ENCODE data around the gene SNAPC2.
"Not testable (repeated sequence)": the region's sequence is repeated elsewhere in the genome, so short reads cannot be mapped to it uniquely, and the experiment has no call there.

Gene SNAPC2

DNA sequence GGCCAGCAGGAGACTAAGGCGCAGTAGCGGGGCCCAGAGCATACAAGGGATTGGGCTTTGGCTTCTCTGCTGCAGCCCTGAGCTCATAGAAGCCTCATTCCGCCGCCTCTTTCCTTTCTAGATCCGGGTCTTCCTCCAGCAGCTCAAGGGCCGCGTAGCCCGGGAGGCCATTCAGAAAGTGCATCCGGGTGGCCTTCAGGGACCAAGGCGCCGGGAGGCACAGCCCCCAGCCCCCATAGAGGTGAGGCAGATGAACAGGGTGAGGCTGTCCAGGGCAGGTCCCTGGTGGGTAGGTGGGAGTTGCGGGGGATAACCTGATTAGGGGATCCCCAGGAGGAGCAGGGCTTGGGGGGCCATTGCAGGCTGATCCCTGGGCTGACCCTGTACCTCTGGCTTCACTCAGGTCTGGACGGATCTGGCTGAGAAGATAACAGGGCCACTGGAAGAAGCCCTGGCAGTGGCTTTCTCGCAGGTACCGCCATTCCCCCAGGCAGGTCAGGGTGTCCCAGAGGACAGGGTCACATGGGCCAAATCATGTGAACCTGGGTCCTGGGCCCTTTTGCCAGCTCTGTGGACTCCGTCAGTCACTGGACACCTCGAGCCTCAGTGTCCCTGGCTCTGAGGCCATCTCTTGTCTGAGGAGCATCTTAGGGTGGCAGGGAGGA is 1.3 kb downstream of the SNAPC2 start:
- DNase-seq (ENCODE audit: low spot score): no peak

DNA sequence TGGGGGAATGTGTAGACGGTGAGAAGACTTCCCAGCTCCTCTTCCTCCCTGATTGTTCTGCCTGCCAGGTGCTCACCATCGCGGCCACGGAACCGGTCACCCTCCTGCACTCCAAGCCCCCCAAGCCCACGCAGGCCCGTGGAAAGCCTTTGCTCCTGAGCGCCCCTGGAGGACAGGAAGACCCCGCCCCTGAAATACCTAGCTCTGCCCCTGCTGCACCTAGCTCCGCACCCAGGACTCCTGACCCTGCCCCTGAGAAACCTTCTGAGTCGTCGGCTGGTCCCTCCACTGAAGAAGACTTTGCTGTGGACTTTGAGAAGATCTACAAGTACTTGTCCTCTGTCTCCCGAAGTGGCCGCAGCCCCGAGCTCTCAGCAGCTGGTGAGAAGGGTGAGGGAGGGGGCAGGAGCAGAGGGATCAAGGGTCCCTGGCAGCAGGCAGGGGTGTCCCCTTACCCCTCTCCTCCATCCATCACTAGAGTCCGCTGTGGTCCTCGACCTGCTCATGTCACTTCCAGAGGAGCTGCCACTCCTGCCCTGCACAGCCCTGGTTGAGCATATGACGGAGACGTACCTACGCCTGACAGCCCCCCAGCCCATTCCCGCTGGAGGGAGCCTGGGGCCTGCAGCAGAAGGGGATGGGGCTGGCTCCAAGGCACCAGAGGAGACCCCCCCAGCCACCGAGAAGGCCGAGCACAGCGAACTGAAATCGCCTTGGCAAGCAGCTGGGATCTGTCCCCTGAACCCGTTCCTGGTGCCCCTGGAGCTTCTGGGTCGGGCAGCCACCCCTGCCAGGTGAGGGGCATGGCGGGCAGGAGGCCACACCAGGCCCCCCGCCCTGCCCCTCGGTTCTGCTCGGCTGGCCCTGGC is 2.1 kb downstream of the SNAPC2 start:
- DNase-seq (ENCODE audit: low spot score): no peak

DNA sequence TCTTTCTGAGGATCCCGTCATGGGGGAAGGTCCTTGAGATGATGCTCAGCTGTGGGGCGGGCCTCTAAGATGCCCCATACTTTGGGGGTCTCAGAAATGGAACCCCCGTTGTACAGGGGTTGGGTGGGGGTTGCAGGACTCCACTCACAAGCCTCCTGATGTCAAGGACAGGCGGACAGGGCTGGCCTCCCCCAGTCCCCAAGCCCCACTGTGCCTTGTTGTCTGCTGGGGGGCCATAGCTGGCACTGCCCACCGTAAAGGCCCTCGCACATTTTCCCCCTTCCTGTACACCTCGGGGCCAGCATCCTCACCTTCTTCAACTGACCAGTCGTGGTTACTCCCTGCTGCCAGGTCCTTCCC is 2.7 kb downstream of the SNAPC2 start:
- DNase-seq (ENCODE audit: low spot score): no peak

DNA sequence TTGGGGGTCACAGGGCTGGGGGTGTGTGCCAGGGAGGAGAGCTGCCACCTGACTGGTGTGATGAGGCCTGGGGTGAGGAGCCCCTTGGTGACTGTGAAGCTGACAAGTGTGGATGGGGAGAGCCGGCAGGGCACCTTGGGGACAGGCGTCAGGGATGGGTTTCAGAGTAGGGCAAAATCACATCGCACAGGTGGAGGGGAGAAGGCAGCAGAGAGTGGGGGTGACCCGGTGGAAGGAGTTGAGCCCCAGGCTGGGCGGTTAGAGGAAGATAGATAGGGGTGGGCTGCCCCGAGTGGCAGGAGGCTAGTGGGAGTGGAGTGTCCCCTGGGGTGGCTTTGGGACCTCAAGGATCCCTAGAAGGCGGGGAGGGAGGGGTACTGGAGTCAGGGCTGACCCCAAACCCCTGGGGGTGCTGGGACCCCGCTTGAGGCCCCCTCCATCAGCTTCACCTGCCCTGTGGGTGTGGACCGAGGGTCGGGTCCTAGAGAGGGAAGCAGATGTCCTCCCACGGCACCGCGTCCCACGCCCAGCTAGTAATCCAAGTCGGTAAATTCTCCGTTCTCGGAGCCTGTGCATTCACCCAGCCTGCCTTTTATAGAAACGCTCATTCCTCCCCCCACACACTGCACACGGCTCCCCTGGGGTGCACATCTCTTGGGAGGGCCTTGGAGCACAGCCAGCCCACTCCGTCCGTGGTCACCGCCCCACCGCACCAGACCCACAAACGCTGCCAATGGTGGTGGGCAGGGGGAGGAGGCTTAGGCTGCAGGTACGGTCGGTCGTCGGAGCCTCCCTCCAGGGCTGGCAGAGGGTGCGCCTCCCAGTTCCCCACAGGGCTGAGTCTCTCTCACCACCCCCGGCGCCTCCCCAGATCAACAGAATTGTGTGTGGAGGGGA is 3.4 kb downstream of the SNAPC2 start:
- DNase-seq (ENCODE audit: low spot score): no peak

DNA sequence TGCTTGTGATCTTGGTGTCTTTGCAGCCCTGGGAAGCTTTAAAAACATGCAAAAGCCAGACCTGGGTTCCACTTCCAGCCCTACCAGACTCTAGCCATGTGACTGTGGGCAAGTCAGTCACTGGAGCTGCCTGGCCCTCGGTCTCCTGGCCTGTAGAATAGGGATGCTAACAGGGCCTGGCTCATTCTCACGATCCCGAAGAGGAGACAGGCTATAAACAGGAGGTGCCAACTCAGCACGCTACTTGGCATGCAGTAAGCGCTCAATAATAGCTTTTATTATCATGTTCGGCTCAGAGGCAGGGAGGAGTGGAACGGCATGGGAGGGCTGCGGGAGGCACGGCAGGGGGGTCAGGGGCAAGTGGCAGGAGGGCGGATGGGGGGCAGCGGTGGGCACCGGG is 4.1 kb downstream of the SNAPC2 start:
- no peak for DNase-seq (ENCODE audit: low spot score)

DNA sequence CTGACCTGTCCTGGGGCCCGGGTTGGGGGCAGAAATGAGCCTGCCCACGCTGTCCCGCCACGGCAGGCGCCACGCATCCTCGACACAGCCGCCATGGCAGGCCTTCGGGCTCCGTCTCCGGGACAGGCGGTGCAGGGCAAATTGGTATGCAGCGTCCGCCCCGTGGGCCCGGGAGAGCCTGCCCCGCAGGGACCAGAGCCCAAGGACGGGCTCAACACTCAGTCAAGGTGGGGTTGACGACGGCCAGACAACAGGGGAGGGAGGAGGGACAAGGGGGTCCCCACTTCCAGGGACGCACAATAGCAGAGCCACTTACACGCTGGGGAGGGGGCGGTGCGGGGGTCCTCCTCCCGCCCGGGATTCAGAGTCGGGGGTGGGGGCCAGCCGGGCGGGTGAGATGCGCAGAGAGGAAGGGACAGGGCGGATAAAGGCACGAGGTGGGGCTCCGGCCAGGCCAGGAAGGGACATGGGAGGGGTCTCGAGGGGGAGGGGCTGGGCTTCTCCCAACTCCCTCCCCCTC is 4.6 kb downstream of the SNAPC2 start:
- DNase-seq (ENCODE audit: low spot score): no peak

DNA sequence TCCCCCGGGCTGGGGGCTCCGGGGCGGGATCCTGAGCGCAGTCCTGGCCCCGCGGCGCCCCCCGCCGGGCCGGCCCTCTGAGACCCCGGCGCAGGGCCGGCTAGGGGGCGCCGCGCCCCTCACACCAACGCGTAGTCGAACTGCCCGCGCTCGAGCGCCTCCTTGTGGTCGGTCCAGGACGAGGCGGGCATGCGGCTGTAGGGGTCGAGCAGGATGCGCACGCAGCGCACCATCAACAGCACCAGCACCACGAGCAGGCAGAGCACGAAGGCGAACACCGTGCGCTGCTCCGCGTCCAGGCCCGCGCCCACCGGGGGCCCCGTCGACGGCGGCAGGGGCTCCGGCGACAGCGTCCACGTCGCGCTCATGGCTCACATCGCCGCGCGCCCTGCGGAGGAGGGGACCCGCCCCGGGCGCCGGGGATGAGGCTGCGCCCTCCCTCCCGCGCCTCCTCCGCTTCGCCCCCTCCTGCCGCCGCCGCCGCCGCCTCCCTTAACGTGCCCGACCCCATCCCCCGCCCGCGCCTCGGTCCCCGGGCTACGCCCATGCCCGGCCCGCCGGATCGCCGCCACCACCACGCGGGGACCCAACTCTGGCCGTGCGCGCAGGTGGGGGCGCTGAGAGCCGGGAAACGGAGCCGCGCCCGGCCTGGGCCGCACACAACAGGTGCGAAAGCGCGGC is 5.2 kb downstream of the SNAPC2 start:
- DNase-seq (ENCODE audit: low spot score): peak; percentile 97

DNA sequence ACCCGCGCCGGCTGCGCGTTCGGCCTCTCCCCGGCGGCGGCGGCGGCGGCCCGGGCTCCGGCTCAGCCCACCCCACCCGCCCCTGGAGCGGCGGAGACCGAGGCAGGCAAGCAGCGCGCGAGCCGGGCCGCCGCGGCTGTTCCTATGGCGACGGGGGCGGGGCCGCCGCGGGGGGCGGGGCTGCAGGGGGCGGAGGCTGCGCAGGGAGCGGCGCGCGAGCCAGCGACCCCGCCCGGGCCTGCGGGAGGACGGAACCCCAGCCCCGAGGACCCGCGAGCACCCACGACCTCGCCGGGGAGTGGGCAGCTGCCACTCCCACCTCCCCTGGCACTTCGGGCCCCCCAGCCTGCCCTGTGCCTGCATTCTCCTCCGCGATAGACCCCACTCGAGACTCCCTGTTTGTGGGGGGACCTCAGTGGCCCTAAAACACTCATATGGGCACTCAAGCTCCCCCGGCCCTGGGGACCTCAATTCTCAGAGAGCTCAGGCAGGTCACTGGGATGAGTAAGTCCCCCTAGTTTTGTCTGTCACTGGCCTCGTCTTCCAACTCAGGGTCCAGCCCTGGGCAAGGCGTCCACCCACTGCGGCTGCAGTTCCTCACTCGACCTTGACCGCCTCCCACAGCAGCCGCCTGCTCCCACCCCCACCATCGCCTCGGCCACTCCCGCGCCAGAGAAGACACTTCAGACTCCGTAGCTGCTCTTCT is 6.0 kb downstream of the SNAPC2 start, which contains the start of gene CTXN1:
Gene CTXN1, minus strand, starts transcription at position 115 of the 706 bp plus-strand sequence. CDS start 597 bp downstream, outside the sequence.
- peak; percentile 79 for DNase-seq (ENCODE audit: low spot score)

DNA sequence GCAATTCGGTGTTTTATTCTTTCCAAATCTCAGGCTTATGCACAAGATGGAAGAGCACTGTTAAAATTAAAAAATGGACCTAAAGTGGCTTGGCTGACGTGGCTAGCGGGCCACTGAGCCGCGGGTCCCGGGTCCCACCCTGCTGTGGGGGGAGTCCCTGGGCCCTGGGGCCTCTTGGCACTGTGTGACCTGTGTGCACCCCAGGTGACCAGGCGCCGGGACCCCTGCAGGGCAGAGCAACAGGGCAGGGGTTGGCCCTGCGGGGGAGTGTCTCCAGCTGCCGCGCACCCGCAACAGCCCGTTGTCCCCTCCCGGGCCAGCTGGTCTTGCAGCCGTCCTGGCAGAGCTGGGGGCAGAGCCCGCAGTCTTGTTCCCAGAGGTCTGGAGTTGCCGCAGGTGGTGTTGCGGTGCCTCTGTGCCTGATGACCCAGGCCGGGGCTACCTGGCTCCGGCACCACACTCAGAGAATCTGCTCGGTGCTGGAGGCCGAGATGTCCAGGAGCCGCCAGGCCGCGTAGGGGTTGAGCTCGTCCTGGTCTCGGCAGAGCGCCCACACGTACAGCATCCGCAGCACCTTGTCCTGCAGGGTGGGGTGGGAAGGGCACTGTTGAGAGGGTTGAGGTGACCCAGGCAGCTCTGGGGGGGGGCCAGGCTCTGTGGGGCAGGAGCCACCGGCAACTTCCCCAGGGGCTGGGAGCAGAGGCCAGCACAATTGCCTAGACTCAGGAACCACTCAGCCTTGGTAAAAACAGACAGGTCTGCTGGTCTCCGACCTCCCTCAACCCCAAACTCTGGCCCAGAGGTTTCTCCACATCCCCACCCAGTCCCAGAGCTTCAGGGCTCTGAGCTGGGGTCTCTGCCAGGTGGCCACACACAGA is 6.8 kb downstream of the SNAPC2 start:
- DNase-seq (ENCODE audit: low spot score): no peak

DNA sequence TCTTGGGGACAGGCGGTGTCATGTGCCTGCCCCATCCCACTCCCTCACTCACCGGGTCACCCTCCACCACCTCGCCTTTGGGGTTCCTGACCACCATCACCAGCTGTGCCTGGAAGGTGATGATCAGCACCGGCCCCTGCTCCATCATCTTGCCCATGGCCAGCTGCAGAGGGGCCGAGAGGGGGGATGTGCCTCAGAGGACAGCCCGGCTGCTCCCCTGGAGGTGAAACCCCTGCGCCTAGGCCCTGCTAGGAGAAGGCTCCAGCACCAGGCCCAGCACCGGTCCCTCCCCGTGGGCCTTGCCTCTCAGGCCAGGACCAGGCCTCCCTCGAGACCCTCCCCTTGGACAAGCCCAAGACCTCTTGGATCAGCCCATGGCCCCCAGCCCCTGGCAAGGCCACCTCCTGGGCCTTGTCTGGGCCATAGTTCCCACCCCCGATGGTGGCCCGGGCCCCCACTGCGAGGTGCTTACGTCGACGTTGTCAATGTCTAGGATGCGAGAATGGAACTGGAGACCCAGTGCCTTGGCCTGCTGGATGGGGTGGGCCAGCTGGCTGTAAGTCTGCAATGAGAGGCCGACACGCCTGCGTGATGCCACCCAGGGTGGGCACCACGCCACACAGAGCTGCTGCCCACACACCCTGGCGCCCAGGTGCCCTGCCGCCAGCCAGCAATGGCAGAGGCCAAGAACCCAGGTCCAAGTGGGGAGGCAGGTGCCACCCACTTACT is 7.6 kb downstream of the SNAPC2 start:
- no peak for DNase-seq (ENCODE audit: low spot score)

DNA sequence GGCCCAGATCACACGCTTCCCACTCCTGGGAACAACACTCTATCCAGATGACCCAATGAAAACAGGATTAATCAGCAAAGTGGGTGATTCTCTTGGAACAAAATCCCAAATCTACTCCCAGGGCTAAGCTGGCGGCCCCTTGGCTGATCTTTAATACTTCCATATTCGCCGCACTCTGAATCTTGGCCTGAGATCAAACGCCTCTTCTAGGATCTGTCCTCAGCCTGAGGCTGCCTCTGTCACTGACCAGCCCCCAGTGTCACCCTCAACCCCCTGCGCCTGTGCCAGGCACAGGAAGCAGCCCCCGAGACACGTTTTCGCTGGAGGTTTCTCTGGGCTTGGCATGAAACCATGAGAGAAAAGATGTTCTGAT is 8.2 kb downstream of the SNAPC2 start:
- no peak for DNase-seq (ENCODE audit: low spot score)

DNA sequence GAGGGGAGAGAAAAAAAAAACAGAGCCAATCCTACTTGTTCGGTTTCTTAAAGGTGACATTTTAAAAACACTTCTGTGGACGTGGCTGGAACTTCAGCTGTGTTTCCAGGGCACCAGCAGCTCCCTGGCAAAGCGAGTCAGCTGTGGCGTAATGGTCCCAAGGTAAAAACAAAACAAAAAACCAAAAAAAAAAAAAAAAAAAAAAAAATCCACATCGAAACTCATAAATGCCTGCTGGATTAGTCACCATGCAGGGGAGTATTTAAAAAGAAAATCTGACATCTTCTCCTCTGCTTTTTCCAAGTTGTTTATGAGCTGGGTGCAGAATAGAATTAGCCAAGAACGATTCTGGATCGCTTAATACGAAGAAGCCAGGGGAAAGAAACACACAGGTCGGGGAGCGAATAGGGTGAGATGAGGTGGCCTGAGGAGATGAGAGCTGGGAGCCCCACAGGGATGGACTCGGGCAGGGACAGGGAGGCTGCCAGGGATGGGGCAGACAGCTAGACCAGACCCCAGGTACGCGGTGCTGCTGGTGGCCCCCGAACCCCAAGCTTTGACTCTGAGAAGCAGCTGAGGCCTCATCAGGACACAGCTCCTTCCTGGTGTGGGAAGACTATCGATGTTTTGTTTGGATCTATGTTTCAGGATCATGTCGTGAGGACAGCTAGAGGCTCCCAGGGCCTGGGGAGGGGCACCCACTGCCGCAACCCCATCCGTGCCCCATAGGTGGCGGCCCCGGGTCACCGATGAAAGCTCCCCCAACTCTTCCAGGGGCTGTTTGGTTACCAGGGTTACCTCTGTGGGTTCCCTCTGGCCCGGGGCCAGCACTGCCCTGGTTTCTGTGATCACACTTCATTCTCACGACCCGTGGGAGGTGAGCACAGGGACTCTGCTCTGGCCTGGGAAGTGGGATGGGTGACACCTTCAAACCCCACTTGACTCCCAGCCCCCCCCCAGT is 8.9 kb downstream of the SNAPC2 start:
- DNase-seq (ENCODE audit: low spot score): peak; percentile 84

DNA sequence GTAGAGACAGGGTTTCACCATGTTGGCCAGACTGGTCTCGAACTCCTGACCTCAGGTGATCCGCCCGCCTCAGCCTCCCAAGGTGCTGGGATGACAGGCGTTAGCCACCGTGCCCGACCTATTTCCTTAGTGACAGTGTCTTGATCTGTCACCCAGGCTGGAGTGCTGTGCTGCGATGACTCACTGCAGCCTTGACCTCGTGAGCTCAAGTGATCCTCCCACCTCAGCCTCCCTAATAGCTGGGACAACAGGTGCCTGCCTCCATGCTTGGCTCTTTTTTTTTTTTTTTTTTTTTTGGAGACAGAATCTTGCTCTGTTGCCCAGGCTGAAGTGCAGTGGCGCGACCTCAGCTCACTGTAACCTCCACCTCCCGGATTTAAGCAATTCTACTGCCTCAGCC is 9.9 kb downstream of the SNAPC2 start:
- not testable (repeated sequence) for DNase-seq (ENCODE audit: low spot score)

DNA sequence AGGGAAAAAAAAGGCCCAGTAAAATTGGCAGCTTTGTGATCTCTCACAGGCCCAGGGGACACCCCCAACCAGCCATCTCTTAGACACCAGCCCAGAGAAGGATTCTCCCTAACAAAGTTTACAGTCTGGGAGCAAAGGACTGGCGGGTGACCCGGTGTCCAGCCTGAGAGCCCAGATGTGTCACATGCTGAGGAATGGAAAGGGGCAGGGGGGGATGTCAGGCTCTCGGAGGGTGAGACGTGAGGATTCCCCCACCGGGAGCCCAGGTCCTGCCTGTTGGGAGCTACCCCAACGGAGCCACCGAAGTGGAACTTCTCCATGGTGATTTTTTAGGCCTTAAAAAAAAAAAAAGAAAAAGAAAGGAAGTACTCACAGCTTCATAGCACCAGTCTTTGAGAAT is 10.6 kb downstream of the SNAPC2 start:
- DNase-seq (ENCODE audit: low spot score): no peak

DNA sequence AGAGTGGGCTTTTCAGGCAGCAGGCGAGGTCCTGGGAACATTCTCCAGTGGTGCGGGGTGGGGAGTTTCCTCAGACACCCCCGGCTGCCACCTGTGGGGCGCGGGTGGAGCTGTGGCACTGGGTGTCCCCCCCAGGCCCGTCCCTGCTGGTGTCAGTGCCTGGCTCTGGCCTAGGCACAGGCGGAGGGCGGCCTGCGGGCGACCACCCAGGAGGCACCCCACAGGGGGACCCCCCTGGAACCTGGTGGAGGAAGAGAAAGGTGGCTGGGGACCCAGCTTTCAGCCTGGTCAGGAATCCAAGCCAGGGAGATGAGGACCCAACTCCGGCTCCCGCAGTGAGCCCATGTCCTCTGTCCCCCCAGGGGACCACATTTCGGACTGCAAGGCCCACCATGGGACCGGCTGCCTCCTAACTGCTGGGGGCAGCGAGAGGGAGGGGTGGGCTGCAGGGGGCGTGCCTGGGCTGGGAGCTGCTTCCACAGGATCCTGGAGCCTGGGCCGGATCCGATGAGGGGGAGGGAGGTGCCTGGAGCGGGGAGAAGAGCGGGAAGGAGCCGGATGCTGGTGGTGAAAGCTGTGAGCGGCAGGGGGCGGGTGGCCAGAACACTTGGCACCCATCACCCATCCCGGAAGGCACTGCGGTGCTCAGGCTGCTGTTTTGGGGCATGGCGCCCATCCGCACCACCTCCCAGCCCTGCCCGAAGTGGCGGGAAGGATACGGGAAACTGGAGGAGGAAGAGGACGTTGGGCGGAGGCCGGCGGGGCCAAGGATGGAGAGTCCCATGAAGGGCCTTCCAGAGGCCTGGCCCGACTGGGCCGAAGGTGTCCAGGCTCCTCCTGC is 11.3 kb downstream of the SNAPC2 start:
- DNase-seq (ENCODE audit: low spot score): no peak

DNA sequence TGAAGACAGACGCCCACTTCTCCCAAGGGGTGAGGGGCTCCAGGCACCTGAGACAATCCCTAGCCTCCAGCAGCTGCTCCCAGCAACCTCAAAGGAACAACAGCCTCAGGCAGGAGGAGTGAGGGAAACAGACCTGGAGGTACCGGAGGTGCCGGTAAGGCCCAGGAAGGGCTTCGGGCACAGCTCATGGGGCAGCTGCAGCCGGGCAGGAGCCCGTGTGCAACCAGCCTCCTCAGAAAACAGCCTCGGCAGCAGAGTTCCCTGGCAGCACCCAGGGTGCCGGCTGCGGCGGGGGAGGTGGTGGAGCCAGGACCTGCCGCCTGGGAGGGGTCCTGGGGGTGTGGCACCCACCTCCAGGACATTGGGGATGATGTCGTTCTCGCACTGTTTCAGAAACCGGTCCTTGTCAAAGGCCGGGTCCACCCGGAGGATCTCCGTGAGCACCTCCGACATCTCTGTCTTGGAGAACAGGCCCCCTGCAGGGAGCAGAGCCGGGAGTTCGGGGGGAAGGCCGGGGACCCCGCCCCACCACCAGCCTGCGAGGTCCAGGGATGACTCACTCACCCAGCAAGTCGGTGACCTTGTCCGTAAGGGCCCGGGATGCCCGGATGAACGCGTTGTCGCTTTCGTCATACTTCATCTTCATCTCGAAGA is 12.3 kb downstream of the SNAPC2 start:
- no peak for DNase-seq (ENCODE audit: low spot score)

DNA sequence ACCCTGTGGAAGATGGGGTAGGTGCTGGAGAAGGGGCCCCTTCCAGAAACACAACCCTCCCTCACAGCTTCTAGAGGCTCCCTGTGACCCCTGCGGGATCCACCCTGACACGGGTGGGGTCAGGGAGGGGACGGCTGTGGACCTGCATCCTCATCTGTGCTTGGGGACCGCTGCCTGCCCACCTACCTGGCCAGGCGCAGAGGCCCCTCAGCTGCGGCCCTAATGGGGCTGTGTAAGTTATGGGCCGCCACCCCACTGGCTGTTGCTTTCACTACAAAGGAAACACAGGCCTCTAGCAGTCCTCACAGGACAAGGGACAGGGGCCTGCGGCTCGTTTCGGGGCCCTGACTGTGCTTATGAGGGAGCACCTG is 12.8 kb downstream of the SNAPC2 start:
- DNase-seq (ENCODE audit: low spot score): no peak
